ENCODE data around the gene SPNS3. TPM values are rescaled to one million over a fixed set of nuclear protein-coding genes. Genes with fewer than 3 reads are reported as not detected.

SPNS3 gene
- total and polyA plus RNA-seq, 9 of the 15 experiments (the other 6 are each of a cell fraction or from before 2014, with no cell fraction given): not detected

GRCh38 chr17:4450710-4451316, 17.1 kb downstream of the SPNS3 start:
- Histone ChIP-seq H3K4me1 (replicated peaks in 1 of 2; ENCODE audit: control insufficient read depth in 2 of 2, insufficient read depth in 2 of 2, low read length in 2 of 2) (no peaks in the 10 kb centered on the region; a peak in 1 of 5 replicates), H3K9ac (ENCODE audit: insufficient read depth in 1 of 2, low read depth in 2 of 2, low read length in 2 of 2) (no peak overlapping the region), H3K4me2 (ENCODE audit: insufficient read depth, low read length) (no peak overlapping the region), H4K20me1 (replicated peaks; ENCODE audit: control insufficient read depth, insufficient read depth, low read length) (no peaks in the 10 kb centered on the region; the same call in 1 of the 2 replicates), H3K4me3 (no peak overlapping the region), H3K79me2 (ENCODE audit: control insufficient read depth, insufficient read depth, low read length) (no peaks in the 10 kb centered on the region), H3K9me1 (ENCODE audit: control insufficient read depth, insufficient read depth, low read length) (no peaks in the 10 kb centered on the region), H3K9me3 (replicated peaks; ENCODE audit: control insufficient read depth, insufficient read depth, low read depth, low read length) (no peaks in the 10 kb centered on the region), H2AFZ (ENCODE audit: low read depth, low read length) (no peak overlapping the region), H3K27me3 (ENCODE audit: control insufficient read depth in 2 of 2, insufficient read depth in 2 of 2, low read length in 2 of 2) (peaks cover 3 to 45% of the 10 kb centered on the region in 2 experiments; a peak in 4 of 5 replicates), H3K36me3 (ENCODE audit: control insufficient read depth, insufficient read depth, low read length) (no peaks in the 10 kb centered on the region), H3K27ac (ENCODE audit: extremely low read depth, low read depth, low read length) (no peak overlapping the region)
- 4% methylated on average over 4 of the region's 14 CpGs for WGBS (ENCODE audit: insufficient coverage, low coverage, missing lambda C conversion rate)
- intact Hi-C loops (cut with micrococcal nuclease) (no loop called here), in situ Hi-C loops (cut with MboI) (no loop called here)
- BruUV-seq (replicated peaks): no TSS peak
- FAIRE-seq: no peak
- POLR2A ChIA-PET: interaction anchor here (1.9 kb wide), 1 partner anchor 17 kb away, joined by 5 read pairs; no protein-coding TSS in a partner anchor
- CTCF ChIA-PET (ENCODE audit: low intra/inter-chr PET ratio): no interaction called here
- TF ChIP-seq, protein P1, sequence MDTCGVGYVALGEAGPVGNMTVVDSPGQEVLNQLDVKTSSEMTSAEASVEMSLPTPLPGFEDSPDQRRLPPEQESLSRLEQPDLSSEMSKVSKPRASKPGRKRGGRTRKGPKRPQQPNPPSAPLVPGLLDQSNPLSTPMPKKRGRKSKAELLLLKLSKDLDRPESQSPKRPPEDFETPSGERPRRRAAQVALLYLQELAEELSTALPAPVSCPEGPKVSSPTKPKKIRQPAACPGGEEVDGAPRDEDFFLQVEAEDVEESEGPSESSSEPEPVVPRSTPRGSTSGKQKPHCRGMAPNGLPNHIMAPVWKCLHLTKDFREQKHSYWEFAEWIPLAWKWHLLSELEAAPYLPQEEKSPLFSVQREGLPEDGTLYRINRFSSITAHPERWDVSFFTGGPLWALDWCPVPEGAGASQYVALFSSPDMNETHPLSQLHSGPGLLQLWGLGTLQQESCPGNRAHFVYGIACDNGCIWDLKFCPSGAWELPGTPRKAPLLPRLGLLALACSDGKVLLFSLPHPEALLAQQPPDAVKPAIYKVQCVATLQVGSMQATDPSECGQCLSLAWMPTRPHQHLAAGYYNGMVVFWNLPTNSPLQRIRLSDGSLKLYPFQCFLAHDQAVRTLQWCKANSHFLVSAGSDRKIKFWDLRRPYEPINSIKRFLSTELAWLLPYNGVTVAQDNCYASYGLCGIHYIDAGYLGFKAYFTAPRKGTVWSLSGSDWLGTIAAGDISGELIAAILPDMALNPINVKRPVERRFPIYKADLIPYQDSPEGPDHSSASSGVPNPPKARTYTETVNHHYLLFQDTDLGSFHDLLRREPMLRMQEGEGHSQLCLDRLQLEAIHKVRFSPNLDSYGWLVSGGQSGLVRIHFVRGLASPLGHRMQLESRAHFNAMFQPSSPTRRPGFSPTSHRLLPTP (IDR thresholded peaks at IDR 0.05; ENCODE audit: borderline replicate concordance, extremely low read depth, insufficient read length): no peak
- TF ChIP-seq RBM34 (IDR thresholded peaks at IDR 0.05; ENCODE audit: borderline replicate concordance, insufficient read depth, low read length) (no peak), SMARCE1 (IDR thresholded peaks at IDR 0.05) (no peak), TSC22D4 (tag; IDR thresholded peaks at IDR 0.05) (no peak), ETS2 (tag; IDR thresholded peaks at IDR 0.05; ENCODE audit: borderline replicate concordance, poor library complexity, severe bottlenecking) (no peak), ETV1 (tag; conservative IDR thresholded peaks at IDR 0.05; ENCODE audit: low read depth) (no peak), PHTF2 (CRISPR knock-in tag; IDR thresholded peaks at IDR 0.05) (no peak), ZNF3 (CRISPR knock-in tag; IDR thresholded peaks at IDR 0.05) (no peak), ZNF583 (CRISPR knock-in tag; IDR thresholded peaks at IDR 0.05) (no peak), ZFP1 (CRISPR knock-in tag; IDR thresholded peaks at IDR 0.05) (no peak), SAP30 (IDR thresholded peaks at IDR 0.05; ENCODE audit: borderline replicate concordance, insufficient read depth, low read depth, low read length, poor library complexity, severe bottlenecking) (no peak), PHF20 (IDR thresholded peaks at IDR 0.05; ENCODE audit: partially characterized antibody) (no peak), MEF2A (IDR thresholded peaks at IDR 0.05; ENCODE audit: control insufficient read depth, low read depth, low read length) (no peak), PURB (CRISPR knock-in tag; IDR thresholded peaks at IDR 0.05; ENCODE audit: low read depth) (no peak), DDX20 (tag; IDR thresholded peaks at IDR 0.05; ENCODE audit: low read depth) (no peak), ZNF23 (CRISPR knock-in tag; IDR thresholded peaks at IDR 0.05) (no peak)
- TF ChIP-seq, protein P2, sequence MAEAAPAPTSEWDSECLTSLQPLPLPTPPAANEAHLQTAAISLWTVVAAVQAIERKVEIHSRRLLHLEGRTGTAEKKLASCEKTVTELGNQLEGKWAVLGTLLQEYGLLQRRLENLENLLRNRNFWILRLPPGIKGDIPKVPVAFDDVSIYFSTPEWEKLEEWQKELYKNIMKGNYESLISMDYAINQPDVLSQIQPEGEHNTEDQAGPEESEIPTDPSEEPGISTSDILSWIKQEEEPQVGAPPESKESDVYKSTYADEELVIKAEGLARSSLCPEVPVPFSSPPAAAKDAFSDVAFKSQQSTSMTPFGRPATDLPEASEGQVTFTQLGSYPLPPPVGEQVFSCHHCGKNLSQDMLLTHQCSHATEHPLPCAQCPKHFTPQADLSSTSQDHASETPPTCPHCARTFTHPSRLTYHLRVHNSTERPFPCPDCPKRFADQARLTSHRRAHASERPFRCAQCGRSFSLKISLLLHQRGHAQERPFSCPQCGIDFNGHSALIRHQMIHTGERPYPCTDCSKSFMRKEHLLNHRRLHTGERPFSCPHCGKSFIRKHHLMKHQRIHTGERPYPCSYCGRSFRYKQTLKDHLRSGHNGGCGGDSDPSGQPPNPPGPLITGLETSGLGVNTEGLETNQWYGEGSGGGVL (CRISPR knock-in tag; IDR thresholded peaks at IDR 0.05): no peak
- ATAC-seq: no peak
- no peak for DNase-seq (ENCODE audit: extremely low read depth in 1 of 4, low spot score in 3 of 4)

All from K562 (cell line).